GM18861 (cell line): ENCODE data around the gene ANO9.
"Not testable (repeated sequence)": the region's sequence is repeated elsewhere in the genome, so short reads cannot be mapped to it uniquely, and the experiment has no call there.

Source experiments
- ATAC-seq: cut with Tn5 transposase; IDR thresholded peaks from one replicate; pipeline ENCODE4 v1.9.1; 2021; ENCODE audit not compliant: unreplicated experiment

ANO9 gene

GRCh38 chr11:404551-405264 is 37.1 kb downstream of the ANO9 start:
- no peak for ATAC-seq

- no peak for ATAC-seq
These were observed 37.9 kb downstream of the ANO9 start for GRCh38 chr11:403761-404431.

GRCh38 chr11:403021-403760 is 38.6 kb downstream of the ANO9 start:
- ATAC-seq = no peak

- not testable (repeated sequence) for ATAC-seq
These were observed 40.6 kb downstream of the ANO9 start for GRCh38 chr11:401196-401595.

- no peak for ATAC-seq
These were observed 41.5 kb downstream of the ANO9 start for GRCh38 chr11:400241-400689.

- no peak for ATAC-seq
These were observed 42.0 kb downstream of the ANO9 start for GRCh38 chr11:399731-400211.

GRCh38 chr11:398826-399225 is 43.0 kb downstream of the ANO9 start:
- ATAC-seq = no peak

- no peak for ATAC-seq
These were observed 44.8 kb downstream of the ANO9 start for GRCh38 chr11:396948-397548.

GRCh38 chr11:396511-396947 is 45.3 kb downstream of the ANO9 start:
- ATAC-seq = no peak

- ATAC-seq = no peak
These were observed 45.9 kb downstream of the ANO9 start for GRCh38 chr11:395866-396265.

GRCh38 chr11:394858-395655 is 46.8 kb downstream of the ANO9 start:
- no peak for ATAC-seq

GRCh38 chr11:394034-394857 is 47.6 kb downstream of the ANO9 start, which contains the start of gene PKP3:
PKP3 (plus strand) TSS chr11:394209; CDS start chr11:394293, 84 bp downstream.
- ATAC-seq = no peak

GRCh38 chr11:393219-394033 is 48.4 kb downstream of the ANO9 start:
- no peak for ATAC-seq

GRCh38 chr11:392102-392777 is 49.6 kb downstream of the ANO9 start:
- ATAC-seq = no peak

- ATAC-seq = no peak
These were observed 50.4 kb downstream of the ANO9 start for GRCh38 chr11:391117-392017.

- ATAC-seq = no peak
These were observed 51.6 kb downstream of the ANO9 start for GRCh38 chr11:390175-390574.

- not testable (repeated sequence) for ATAC-seq
These were observed 52.4 kb downstream of the ANO9 start for GRCh38 chr11:389369-389768.
